Measurements from ENCODE around the gene FPR2. TPM values are rescaled to one million over a fixed set of nuclear protein-coding genes. Genes with fewer than 3 reads are reported as not detected.

FPR2 gene
- total RNA-seq, 2 donors from 2014 or later: 0.97 TPM; not detected in 1

DNA sequence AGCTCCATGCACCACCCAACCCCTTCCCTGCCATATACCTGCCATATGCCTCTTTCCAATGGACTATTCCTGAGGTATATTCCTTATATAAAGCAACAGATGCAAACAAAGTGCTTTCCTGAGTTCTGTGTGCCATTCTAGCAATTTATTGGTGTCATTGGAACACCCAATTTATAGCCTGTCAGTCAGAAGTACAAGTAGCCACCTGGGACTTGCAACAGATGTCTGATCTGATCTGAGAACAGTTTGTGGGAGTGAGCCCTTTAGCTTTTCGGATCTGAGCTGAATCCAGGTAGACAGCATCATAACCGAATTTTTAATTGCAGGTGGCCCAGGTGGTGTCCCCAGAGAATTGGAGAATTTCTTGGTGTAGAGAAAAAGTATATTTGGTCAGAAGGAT lies 33.0 kb downstream of the FPR2 start:
- no peak overlapping the region for H3K27ac ChIP-seq
- intact Hi-C loops (cut with DNase I): no loop called here
- H3K36me3 ChIP-seq: no peaks in the 10 kb centered on the region
- no peaks in the 10 kb centered on the region for H3K9me3 ChIP-seq
- H3K4me1 ChIP-seq (replicated peaks): no peaks in the 10 kb centered on the region
- no peaks in the 10 kb centered on the region for H3K27me3 ChIP-seq (replicated peaks; ENCODE audit: insufficient read depth)
- DNase-seq (ENCODE audit: low spot score): no peak
- TF ChIP-seq CTCF (IDR thresholded peaks at IDR 0.05): no peak
- TF ChIP-seq POLR2A (IDR thresholded peaks at IDR 0.05): no peak
- no peak for TF ChIP-seq POLR2AphosphoS5 (IDR thresholded peaks at IDR 0.05)
- WGBS: 79% methylated on average over 2 of the region's 2 CpGs
- no peak overlapping the region for H3K4me3 ChIP-seq

GRCh38 chr19:51794885-51795490 lies 34.0 kb downstream of the FPR2 start, which contains the start of gene FPR3:
FPR3 (plus strand) TSS chr19:51795157; CDS start chr19:51823749, 28,592 bp downstream.
- no peak within 1 kb of the TSS for H3K4me3 ChIP-seq
- no peak for DNase-seq (ENCODE audit: low spot score)
- WGBS: 12% methylated on average over 2 of the region's 2 CpGs

DNA sequence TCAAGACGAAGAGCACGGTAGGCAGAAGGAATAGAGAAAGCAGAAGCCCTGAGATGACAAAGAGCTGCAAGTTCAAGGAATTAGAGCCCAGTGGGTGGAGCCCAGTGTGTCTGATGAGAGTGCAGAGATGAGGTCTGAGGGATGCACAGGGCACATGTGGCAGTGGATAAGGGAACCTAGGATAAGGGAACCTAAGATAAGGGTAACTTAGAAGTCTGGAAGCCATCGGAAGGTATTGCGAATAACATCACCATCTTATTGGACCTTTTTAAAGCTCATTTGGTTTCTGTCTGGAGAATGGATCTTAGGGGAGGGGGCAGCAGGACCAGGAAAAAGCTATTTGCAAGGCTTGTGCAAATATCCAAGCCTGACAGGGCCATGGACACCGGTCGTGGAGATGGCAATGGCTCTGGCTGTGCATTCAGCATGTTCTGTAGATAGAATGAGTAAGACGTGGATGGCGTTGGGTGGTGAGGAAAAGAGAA lies 35.3 kb downstream of the FPR2 start:
- H3K4me1 ChIP-seq (replicated peaks): no peaks in the 10 kb centered on the region
- 90% methylated on average over 8 of the region's 8 CpGs for WGBS
- no peaks in the 10 kb centered on the region for H3K36me3 ChIP-seq
- H3K9me3 ChIP-seq: no peaks in the 10 kb centered on the region
- DNase-seq (ENCODE audit: low spot score): no peak
- H3K4me3 ChIP-seq: no peak overlapping the region
- TF ChIP-seq POLR2A (IDR thresholded peaks at IDR 0.05) (no peak), CTCF (IDR thresholded peaks at IDR 0.05) (no peak), POLR2AphosphoS5 (IDR thresholded peaks at IDR 0.05) (no peak)
- intact Hi-C loops (cut with DNase I): no loop called here
- no peaks in the 10 kb centered on the region for H3K27me3 ChIP-seq (replicated peaks; ENCODE audit: insufficient read depth)
- H3K27ac ChIP-seq: no peak overlapping the region

More at GRCh38 chr19:51794885-51795490, 34.0 kb downstream of the FPR2 start, which contains the start of gene FPR3:
- no peaks in the 10 kb centered on the region for H3K36me3 ChIP-seq
- H3K4me1 ChIP-seq (replicated peaks): no peaks in the 10 kb centered on the region
- no peaks in the 10 kb centered on the region for H3K27me3 ChIP-seq (replicated peaks; ENCODE audit: insufficient read depth)
- TF ChIP-seq POLR2A (IDR thresholded peaks at IDR 0.05) (no peak), POLR2AphosphoS5 (IDR thresholded peaks at IDR 0.05) (peak; percentile 12)
- H3K27ac ChIP-seq: no peak within 1 kb of the TSS
- intact Hi-C loops (cut with DNase I): no loop called here
- H3K9me3 ChIP-seq: no peaks in the 10 kb centered on the region

- Histone ChIP-seq H3K9me3 (no peaks in the 10 kb centered on the region), H3K4me1 (replicated peaks) (no peaks in the 10 kb centered on the region), H3K36me3 (no peaks in the 10 kb centered on the region), H3K4me3 (no peak overlapping the region), H3K27me3 (replicated peaks; ENCODE audit: insufficient read depth) (no peaks in the 10 kb centered on the region), H3K27ac (no peak overlapping the region)
- WGBS: 81% methylated on average over 5 of the region's 5 CpGs
- DNase-seq (ENCODE audit: low spot score): no peak
- TF ChIP-seq POLR2A (IDR thresholded peaks at IDR 0.05): no peak
- intact Hi-C loops (cut with DNase I): no loop called here
Measured at GRCh38 chr19:51797480-51797879, 36.5 kb downstream of the FPR2 start.

- no peak overlapping the region for H3K4me3 ChIP-seq
- intact Hi-C loops (cut with DNase I): no loop called here
- no peaks in the 10 kb centered on the region for H3K27me3 ChIP-seq (replicated peaks; ENCODE audit: insufficient read depth)
- no peaks in the 10 kb centered on the region for H3K4me1 ChIP-seq (replicated peaks)
- no peak for DNase-seq (ENCODE audit: low spot score)
- H3K27ac ChIP-seq: no peak overlapping the region
- no peaks in the 10 kb centered on the region for H3K36me3 ChIP-seq
- no peaks in the 10 kb centered on the region for H3K9me3 ChIP-seq
- WGBS: 47% methylated on average over 3 of the region's 3 CpGs
- TF ChIP-seq CTCF (IDR thresholded peaks at IDR 0.05) (no peak), POLR2AphosphoS5 (IDR thresholded peaks at IDR 0.05) (no peak)
Measured at GRCh38 chr19:51798062-51798461, 37.1 kb downstream of the FPR2 start.
